Right lobe of liver (tissue), 6 donors: Measurements from ENCODE around the gene CST3. TPM values are rescaled to one million over a fixed set of nuclear protein-coding genes. Genes with fewer than 3 reads are reported as not detected.
"Not testable (repeated sequence)": the region's sequence is repeated elsewhere in the genome, so short reads cannot be mapped to it uniquely, and the experiment has no call there.

ENCODE experiments used
- ATAC-seq, 4 donors: fragments of 200-7000 bp; cut with Tn5 transposase; one replicate each; pipeline ENCODE4 v1.9.1; 2020; ENCODE audit warnings: mild to moderate bottlenecking in 4 of 4, moderate library complexity in 4 of 4
- DNase-seq, 3 donors: peaks; one replicate each; pipeline ENCODE4 v3.0.0-alpha.2; 2020
- H3K27ac ChIP-seq, 3 donors: fragments of 200-600 bp; one replicate each; pipeline ENCODE4 v1.8.0; 2022
- H3K27me3 ChIP-seq, 2 donors: fragments of 200-600 bp; one replicate each; pipeline ENCODE4 v1.8.0; 2022
- H3K36me3 ChIP-seq, 4 donors: fragments of 200-600 bp; sonication (generic) in 1 of 4; one replicate each; pipeline versions ENCODE4 v1.5.1 to v1.8.0; 2017 to 2022; ENCODE audit warnings: control low read depth in 1 of 4
- H3K4me1 ChIP-seq, 4 donors: fragments of 200-600 bp; sonication (generic) in 1 of 4; one replicate each; pipeline versions ENCODE4 v1.5.1 to v1.8.0; 2017 to 2022; ENCODE audit warnings: control low read depth in 1 of 4
- H3K4me3 ChIP-seq, 3 donors: fragments of 200-600 bp; one replicate each; pipeline ENCODE4 v1.8.0; 2022
- H3K9me3 ChIP-seq, 4 donors: fragments of 200-600 bp; sonication (generic) in 1 of 4; one replicate each; pipeline versions ENCODE4 v1.5.1 to v1.8.0; 2017 to 2022; ENCODE audit warnings: control low read depth in 1 of 4
- CTCF ChIP-seq, 4 donors: fragments of 200-600 bp in 3 of 4; fragments of 450-650 bp in 1 of 4; IDR thresholded peaks; one replicate each; pipeline versions ENCODE4 v1.5.1 to v1.8.0; 2016 to 2022; ENCODE audit warnings: antibody characterized with exemption in 4 of 4, mild to moderate bottlenecking in 2 of 4
- POLR2A ChIP-seq: fragments of 450-650 bp; IDR thresholded peaks from one replicate; pipeline ENCODE4 v1.6.1; 2017; ENCODE audit warnings: antibody characterized with exemption, mild to moderate bottlenecking
- WGBS: methylation state at CpG from one replicate; pipeline ENCODE4 v1.1.6; 2018; ENCODE audit warnings: low coverage, low lambda C conversion rate; ENCODE audit not compliant: insufficient coverage; ENCODE audit errors: missing lambda C conversion rate; 5-methylcytosine and 5-hydroxymethylcytosine counted together
- intact Hi-C, 2 donors: fragments of 100-400 bp; cut with DNase I; formaldehyde crosslinking; loops; one replicate each; pipeline versions ENCODE4 v1.11.2 to v1.14.1; 2022
- total RNA-seq, 6 experiments: library from RNA; depleted of rRNA in 2 of 6; stranded (reverse); fragments of >200 nt in 2 of 6; fragmentation: NEBNext Ultra II Directional in 3 of 6; extraction: Animal tissue kit (Norgen Biotek cat#: 25700) in 3 of 6; gene quantifications; one replicate each; pipeline versions ENCODE4 v1.1.0 to v1.2.4, GENCODE V29; 2016 to 2023
- donor health status: DM: no; HTN: yes; CAD: no.
- donor health status: DM: no; HTN: no; CAD: no.
- donor health status: DM: no; HTN: no; CAD: no.
- donor health status: DM: no; HTN: yes; CAD: no.
- donor health status: DM: no; HTN: yes; CAD: no.

CST3 gene
- total RNA-seq, 6 experiments from 2014 or later, result 504 to 1,394 (median 638) TPM

GRCh38 chr20:23622839-23623343, 14.9 kb downstream of the CST3 start:
- peak overlapping the region; percentile 50 to 71 (median 65) for H3K27ac ChIP-seq
- intact Hi-C loops, result no loop called here

GRCh38 chr20:23622401-23622800, 15.4 kb downstream of the CST3 start:
- peaks cover 0 to 12% (median 0%) of the 10 kb centered on the region in 4 donors for H3K4me1 ChIP-seq
- intact Hi-C loops, H3K27me3 ChIP-seq, DNase-seq, H3K9me3 ChIP-seq, ATAC-seq, H3K4me3 ChIP-seq, H3K36me3 ChIP-seq: not testable (repeated sequence)
- WGBS, result 42% methylated on average over 3 of the region's 3 CpGs
- peak overlapping the region; percentile 50 to 71 (median 65) for H3K27ac ChIP-seq

More at GRCh38 chr20:23622839-23623343, 14.9 kb downstream of the CST3 start:
- Histone ChIP-seq H3K4me3 (peak overlapping the region; percentile 18 to 28 (median 23)), H3K36me3 (no peaks in the 10 kb centered on the region), H3K4me1 (peaks cover 0 to 12% (median 0%) of the 10 kb centered on the region in 4 donors), H3K27me3 (no peaks in the 10 kb centered on the region), H3K9me3 (no peaks in the 10 kb centered on the region)
- ATAC-seq, result peak; percentile 73 to 98 (median 86)
- WGBS, result 6% methylated on average over 4 of the region's 4 CpGs
- DNase-seq, result peak in 1 of 3 donors; percentile 66
- TF ChIP-seq POLR2A (no peak), CTCF (IDR thresholded peaks at IDR 0.05) (no peak)

- H3K9me3 ChIP-seq, H3K27ac ChIP-seq, H3K4me3 ChIP-seq, intact Hi-C loops, H3K36me3 ChIP-seq, H3K27me3 ChIP-seq: not testable (repeated sequence)
- DNase-seq, result peak in 1 of 3 donors; percentile 81
- peak in 1 of 4 donors; percentile 30 for ATAC-seq
- 40% methylated on average over 1 of the region's 11 CpGs for WGBS
- peaks cover 0 to 12% (median 0%) of the 10 kb centered on the region in 4 donors for H3K4me1 ChIP-seq
Measured at GRCh38 chr20:23620670-23621386, 16.9 kb downstream of the CST3 start.

GRCh38 chr20:23614163-23614562, 23.6 kb downstream of the CST3 start:
- DNase-seq (no peak), ATAC-seq (no peak)
- Histone ChIP-seq H3K27ac (no peak overlapping the region), H3K27me3 (no peaks in the 10 kb centered on the region), H3K9me3 (no peaks in the 10 kb centered on the region), H3K4me1 (no peaks in the 10 kb centered on the region), H3K36me3 (no peaks in the 10 kb centered on the region), H3K4me3 (no peak overlapping the region)
- TF ChIP-seq CTCF (IDR thresholded peaks at IDR 0.05), result no peak
- TF ChIP-seq POLR2A, result no peak
- WGBS, result 100% methylated on average over 2 of the region's 5 CpGs
- intact Hi-C loops, result no loop called here

GRCh38 chr20:23613676-23614075, 24.1 kb downstream of the CST3 start:
- H3K27ac ChIP-seq, result no peak overlapping the region
- no peak overlapping the region for H3K4me3 ChIP-seq
- no peaks in the 10 kb centered on the region for H3K9me3 ChIP-seq
- ATAC-seq (no peak), DNase-seq (no peak)
- H3K4me1 ChIP-seq, result no peaks in the 10 kb centered on the region
- intact Hi-C loops, result no loop called here
- no peaks in the 10 kb centered on the region for H3K27me3 ChIP-seq
- TF ChIP-seq POLR2A (no peak), CTCF (IDR thresholded peaks at IDR 0.05) (no peak)
- no peaks in the 10 kb centered on the region for H3K36me3 ChIP-seq
